ENCODE measurements around the gene GPR161.
A peak's percentile ranks its signal among the peaks of the same experiment; 100 is the strongest.

Gene GPR161

GRCh38 chr1:168151935-168152334 is 15.2 kb upstream of the GPR161 start:
- no peak for TF ChIP-seq CTCF (IDR thresholded peaks at IDR 0.05; ENCODE audit: insufficient read depth, low read length, missing control alignments)
- POLR2A ChIA-PET = no interaction called here
- CTCF ChIA-PET = interaction anchor here (0.6 to 1.6 kb wide), 4 partner anchors 10 to 101 kb away, joined by 3 read pairs; no protein-coding TSS in a partner anchor
- no peak overlapping the region for H3K4me3 ChIP-seq (ENCODE audit: low read depth, low read length)
- no peak for DNase-seq (ENCODE audit: low read depth, low spot score)

DNA sequence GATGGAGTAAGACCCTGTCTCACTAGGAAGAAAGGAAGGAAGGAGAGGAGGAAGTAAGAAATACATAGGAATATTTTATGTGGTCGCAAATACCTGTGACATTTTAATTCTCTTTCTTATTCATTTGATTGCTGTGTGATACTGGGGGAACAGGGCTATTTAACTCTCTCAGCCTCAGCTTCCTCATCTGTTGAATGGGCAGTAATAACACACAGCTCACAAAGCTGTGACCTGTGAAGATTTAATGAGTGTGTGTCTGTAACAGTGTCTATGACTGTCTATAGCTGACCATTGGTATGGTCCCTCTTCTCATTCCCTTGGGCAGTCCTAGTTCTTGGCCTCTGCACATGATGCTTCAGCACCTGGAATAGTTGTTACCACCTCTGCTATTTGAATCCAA is 13.6 kb upstream of the GPR161 start:
- CTCF ChIA-PET = no interaction called here
- POLR2A ChIA-PET = no interaction called here
- DNase-seq (ENCODE audit: low read depth, low spot score) = no peak
- H3K4me3 ChIP-seq (ENCODE audit: low read depth, low read length) = no peak overlapping the region
- no peak for TF ChIP-seq CTCF (IDR thresholded peaks at IDR 0.05; ENCODE audit: insufficient read depth, low read length, missing control alignments)

- TF ChIP-seq CTCF (IDR thresholded peaks at IDR 0.05; ENCODE audit: insufficient read depth, low read length, missing control alignments) = no peak
- CTCF ChIA-PET = interaction anchor here (1.0 kb wide), 1 partner anchor 13 kb away, joined by 3 read pairs; no protein-coding TSS in a partner anchor
- DNase-seq (ENCODE audit: low read depth, low spot score) = no peak
- POLR2A ChIA-PET = no interaction called here
- H3K4me3 ChIP-seq (ENCODE audit: low read depth, low read length) = no peak overlapping the region
Measured at GRCh38 chr1:168148916-168149315, 12.2 kb upstream of the GPR161 start.

GRCh38 chr1:168146626-168147025 is 9.9 kb upstream of the GPR161 start:
- H3K4me3 ChIP-seq (ENCODE audit: low read depth, low read length) = no peak overlapping the region
- no peak for TF ChIP-seq CTCF (IDR thresholded peaks at IDR 0.05; ENCODE audit: insufficient read depth, low read length, missing control alignments)
- POLR2A ChIA-PET = no interaction called here
- no peak for DNase-seq (ENCODE audit: low read depth, low spot score)
- CTCF ChIA-PET = interaction anchor here (0.8 to 3.7 kb wide), 9 partner anchors 9 to 196 kb away, joined by 3 to 39 read pairs (median 14); partner anchors contain the start of gene GPR161

DNA sequence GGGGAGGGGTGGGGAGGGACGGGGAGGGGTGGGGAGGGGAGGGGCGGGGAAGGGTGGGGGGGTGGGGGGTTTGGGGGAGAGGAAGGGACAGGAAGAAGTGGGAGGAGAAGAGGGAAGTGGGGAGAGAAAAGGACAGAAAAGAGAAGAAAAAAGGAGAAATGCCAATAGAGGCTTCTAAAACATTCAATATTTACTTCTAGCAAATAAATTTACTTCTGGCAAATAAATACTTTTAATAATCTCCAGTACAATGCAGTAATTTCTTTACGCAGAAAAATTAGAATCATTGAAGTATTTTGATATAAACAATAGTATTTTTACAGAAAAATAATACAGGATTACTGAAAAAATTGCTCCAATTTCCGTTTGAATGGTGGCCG is 9.4 kb upstream of the GPR161 start:
- DNase-seq (ENCODE audit: low read depth, low spot score) = no peak
- no peak overlapping the region for H3K4me3 ChIP-seq (ENCODE audit: low read depth, low read length)
- POLR2A ChIA-PET = no interaction called here
- no peak for TF ChIP-seq CTCF (IDR thresholded peaks at IDR 0.05; ENCODE audit: insufficient read depth, low read length, missing control alignments)
- CTCF ChIA-PET = interaction anchor here (0.8 to 3.7 kb wide), 22 partner anchors 8 to 197 kb away, joined by 3 to 39 read pairs (median 6); partner anchors contain the start of gene GPR161

GRCh38 chr1:168145184-168146159 is 8.7 kb upstream of the GPR161 start:
- no peak for DNase-seq (ENCODE audit: low read depth, low spot score)
- TF ChIP-seq CTCF (IDR thresholded peaks at IDR 0.05; ENCODE audit: insufficient read depth, low read length, missing control alignments) = peak; percentile 99
- H3K4me3 ChIP-seq (ENCODE audit: low read depth, low read length) = no peak overlapping the region
- POLR2A ChIA-PET = no interaction called here
- CTCF ChIA-PET = interaction anchor here (0.6 to 3.7 kb wide), 38 partner anchors 9 to 434 kb away, joined by 3 to 39 read pairs (median 5); partner anchors contain the start of gene GPR161
